PC-9 (cell line): ENCODE data around the gene LSMEM2. TPM values are rescaled to one million over a fixed set of nuclear protein-coding genes. Genes with fewer than 3 reads are reported as not detected.

Experiments
- BruUV-seq: library from RNA; stranded (reverse); fragments of 400-500 nt; replicated peaks from 2 replicates; lab custom pipeline; 2021; lab: Mats Ljungman, UMichigan
- CTCF ChIA-PET: fragments of 300-600 bp; sonication (Branson Sonifier 250); formaldehyde crosslinking; loops from one replicate; lab custom pipeline; 2022; ENCODE audit warnings: antibody characterized with exemption; lab: Charles Lee
- POLR2A ChIA-PET: fragments of 300-600 bp; sonication (Branson Sonifier 250); formaldehyde crosslinking; loops from one replicate; lab custom pipeline; 2022; ENCODE audit warnings: antibody characterized with exemption; ENCODE audit not compliant: unreplicated experiment; lab: Charles Lee
- DNase-seq, 2 experiments: peaks; one replicate each; pipeline versions ENCODE4 v3.0.0 to v3.0.0-alpha.2; 2015 to 2022; ENCODE audit warnings: mixed read lengths in 1 of 2
- H2AFZ ChIP-seq: fragments of 200-600 bp; sonication (generic); 2 replicates; pipeline ENCODE4 v1.8.1; 2017; ENCODE audit warnings: antibody characterized with exemption
- H3F3A ChIP-seq: fragments of 200-600 bp; sonication (generic); 2 replicates; pipeline ENCODE4 v1.8.1; 2017; ENCODE audit warnings: antibody characterized with exemption, mild to moderate bottlenecking, low read depth; ENCODE audit not compliant: insufficient read depth
- H3K27ac ChIP-seq: fragments of 200-600 bp; sonication (generic); 2 replicates; pipeline ENCODE4 v1.6.1; 2016; ENCODE audit warnings: mixed run types
- H3K27me3 ChIP-seq: fragments of 200-600 bp; sonication (generic); 2 replicates; pipeline ENCODE4 v1.6.1; 2016; ENCODE audit warnings: low read depth, mixed run types; ENCODE audit not compliant: insufficient read depth
- H3K36me3 ChIP-seq: fragments of 200-600 bp; sonication (generic); 2 replicates; pipeline ENCODE4 v1.6.1; 2016; ENCODE audit warnings: low read depth, mixed run types
- H3K4me1 ChIP-seq: fragments of 200-600 bp; sonication (generic); replicated peaks from 2 replicates; pipeline ENCODE4 v1.6.1; 2016; ENCODE audit warnings: mixed run types; ENCODE audit not compliant: insufficient read depth
- H3K4me2 ChIP-seq: fragments of 200-600 bp; sonication (generic); 2 replicates; pipeline ENCODE4 v1.6.1; 2017; ENCODE audit warnings: mixed run types
- H3K4me3 ChIP-seq: fragments of 200-600 bp; sonication (generic); 2 replicates; pipeline ENCODE4 v1.6.1; 2016; ENCODE audit warnings: mixed run types
- H3K79me2 ChIP-seq: fragments of 200-600 bp; sonication (generic); 2 replicates; pipeline ENCODE4 v1.6.1; 2017; ENCODE audit warnings: low read depth, mixed run types
- H3K9me2 ChIP-seq: fragments of 200-600 bp; sonication (generic); 2 replicates; pipeline ENCODE4 v1.8.1; 2017; ENCODE audit warnings: mild to moderate bottlenecking; ENCODE audit not compliant: insufficient read depth
- H3K9me3 ChIP-seq: fragments of 200-600 bp; sonication (generic); 2 replicates; pipeline ENCODE4 v1.8.1; 2016; ENCODE audit warnings: low read depth; ENCODE audit not compliant: insufficient read depth
- H4K20me1 ChIP-seq: fragments of 200-600 bp; sonication (generic); 2 replicates; pipeline ENCODE4 v1.8.1; 2017; ENCODE audit not compliant: insufficient read depth
- CTCF ChIP-seq: fragments of 200-600 bp; sonication (generic); conservative IDR thresholded peaks from 2 replicates; pipeline ENCODE4 v1.6.1; 2017; ENCODE audit warnings: mixed run types, antibody characterized with exemption, mild to moderate bottlenecking, moderate library complexity
- EZH2 ChIP-seq: fragments of 200-600 bp; sonication (generic); IDR thresholded peaks from 2 replicates; pipeline ENCODE4 v1.8.0; 2017; ENCODE audit warnings: antibody characterized with exemption, low read depth
- intact Hi-C: fragments of 100-400 bp; cut with micrococcal nuclease; formaldehyde crosslinking; loops from one replicate; pipeline ENCODE4 v1.10.0; 2022; ENCODE audit not compliant: unreplicated experiment
- total RNA-seq: library from RNA; stranded (reverse); gene quantifications from 2 replicates; pipeline ENCODE4 v1.2.3, GENCODE V29; 2021

Gene LSMEM2
- total RNA-seq, 1 experiment from 2014 or later, result 0.55 TPM

DNA sequence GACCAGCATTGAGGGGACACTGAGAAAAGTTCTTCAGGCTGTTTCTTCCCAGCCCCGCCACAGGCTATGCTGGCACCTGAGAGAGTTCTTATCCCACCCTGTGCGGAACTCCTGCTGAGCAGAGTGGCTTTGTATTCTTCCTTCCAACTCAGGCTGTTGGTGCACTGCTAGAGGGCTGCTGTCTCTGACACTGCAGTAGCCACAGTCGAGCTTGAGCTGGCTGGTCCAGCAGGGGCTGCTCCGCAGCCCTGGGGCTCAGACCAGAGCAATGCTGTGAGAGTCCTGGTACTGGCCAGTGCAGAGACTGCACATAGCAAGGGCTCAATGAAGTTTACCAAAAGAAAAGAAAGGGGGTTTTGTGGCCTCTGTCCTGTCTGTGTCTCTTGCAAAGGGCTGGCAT is 39.2 kb upstream of the LSMEM2 start:
- BruUV-seq, result no TSS peak
- Histone ChIP-seq H3K4me2 (no peak overlapping the region), H3K4me1 (peaks cover 24% of the 10 kb centered on the region)

DNA sequence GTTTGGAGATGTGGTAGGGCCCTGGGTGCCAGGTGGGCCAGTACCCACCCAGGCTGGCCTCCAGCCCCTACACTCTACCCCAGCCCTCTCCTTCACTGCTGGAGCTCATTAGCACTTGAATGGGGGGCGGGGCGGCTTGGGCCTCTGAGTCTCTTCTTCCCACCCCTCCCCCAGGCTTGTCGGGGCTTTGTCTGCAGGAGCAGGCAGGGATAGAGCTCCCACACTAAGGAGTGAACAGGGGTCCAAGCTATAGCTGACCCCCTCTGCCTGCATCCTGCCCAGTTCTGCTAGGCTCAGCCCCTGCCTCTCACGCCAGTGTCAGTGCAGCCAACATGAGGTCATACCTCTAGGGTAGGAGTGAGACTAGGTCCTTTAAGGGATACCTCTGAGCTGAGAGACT is 37.7 kb upstream of the LSMEM2 start:
- no peak overlapping the region for H3K4me3 ChIP-seq
- no TSS peak for BruUV-seq
- no peak for DNase-seq
- TF ChIP-seq CTCF (no peak), EZH2 (no peak)
- no peaks in the 10 kb centered on the region for H3K36me3 ChIP-seq
- H3K79me2 ChIP-seq, result peaks cover 23% of the 10 kb centered on the region
- H3K27me3 ChIP-seq, result no peaks in the 10 kb centered on the region
- no peaks in the 10 kb centered on the region for H3K9me3 ChIP-seq
- CTCF ChIA-PET, result no interaction called here
- H3F3A ChIP-seq, result peaks cover 15% of the 10 kb centered on the region; the same call in 1 of the 2 replicates
- H2AFZ ChIP-seq, result no peak overlapping the region
- intact Hi-C loops, result no loop called here
- H4K20me1 ChIP-seq, result no peaks in the 10 kb centered on the region
- H3K27ac ChIP-seq, result no peak overlapping the region
- H3K4me2 ChIP-seq, result no peak overlapping the region
- H3K4me1 ChIP-seq, result peaks cover 23% of the 10 kb centered on the region
- POLR2A ChIA-PET, result no interaction called here
- H3K9me2 ChIP-seq, result no peaks in the 10 kb centered on the region

More for the DNA sequence above, 39.2 kb upstream of the LSMEM2 start:
- H3K27me3 ChIP-seq, result no peaks in the 10 kb centered on the region
- H3K79me2 ChIP-seq, result peaks cover 23% of the 10 kb centered on the region
- H2AFZ ChIP-seq, result no peak overlapping the region
- ChIA-PET POLR2A (no interaction called here), CTCF (interaction anchor here (0.6 kb wide), 1 partner anchor 82 kb away, joined by 3 read pairs; no protein-coding TSS in a partner anchor)
- H3K36me3 ChIP-seq, result no peaks in the 10 kb centered on the region
- intact Hi-C loops, result no loop called here
- H3K9me3 ChIP-seq, result no peaks in the 10 kb centered on the region
- H3K27ac ChIP-seq, result no peak overlapping the region
- H3K4me3 ChIP-seq, result no peak overlapping the region
- H4K20me1 ChIP-seq, result no peaks in the 10 kb centered on the region
- H3F3A ChIP-seq, result peaks cover 5% of the 10 kb centered on the region; the same call in 1 of the 2 replicates
- H3K9me2 ChIP-seq, result no peaks in the 10 kb centered on the region
- no peak for TF ChIP-seq CTCF
- no peak for TF ChIP-seq EZH2
- DNase-seq, result no peak

DNA sequence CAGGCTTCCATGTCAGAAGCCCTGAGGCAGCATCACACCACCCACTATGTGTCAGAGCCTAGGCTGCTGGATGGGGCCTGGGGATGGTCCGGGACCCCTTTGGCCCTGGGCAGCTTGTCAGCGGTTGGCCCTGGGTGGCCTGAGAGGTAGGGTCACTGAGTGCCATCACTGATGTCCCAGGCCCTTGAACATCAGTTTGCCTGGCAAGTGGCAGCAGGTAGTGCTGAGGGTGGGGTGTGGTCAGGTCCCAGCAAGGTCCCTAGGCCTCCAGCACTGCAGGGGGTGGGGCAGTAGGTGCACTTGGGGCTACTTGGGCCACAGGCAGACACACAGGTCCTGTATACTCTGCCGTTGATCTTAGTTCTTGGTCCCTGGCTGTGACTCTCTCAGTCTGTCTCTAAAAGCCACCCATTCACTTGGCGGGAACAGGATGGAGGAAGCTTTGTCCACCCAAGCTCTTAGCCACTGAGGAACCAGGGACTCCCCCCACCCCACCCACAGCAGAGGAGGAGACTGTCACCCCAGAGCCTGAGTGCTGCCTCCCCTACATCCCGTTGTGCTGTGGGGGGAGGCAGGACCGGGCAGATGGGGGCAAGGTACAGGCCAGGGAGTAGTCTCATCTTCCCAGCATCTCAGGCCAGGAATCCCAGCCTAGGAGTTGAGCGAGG is 37.0 kb upstream of the LSMEM2 start:
- ChIA-PET CTCF (no interaction called here), POLR2A (interaction anchor here (0.6 kb wide), 1 partner anchor 120 kb away, joined by 5 read pairs; no protein-coding TSS in a partner anchor)
- Histone ChIP-seq H4K20me1 (no peaks in the 10 kb centered on the region), H3K27me3 (no peaks in the 10 kb centered on the region), H3K9me2 (no peaks in the 10 kb centered on the region), H3K79me2 (peaks cover 19% of the 10 kb centered on the region), H3K4me2 (no peak overlapping the region), H3K4me3 (no peak overlapping the region), H3K27ac (no peak overlapping the region), H3K4me1 (peaks cover 25% of the 10 kb centered on the region), H3F3A (peaks cover 22% of the 10 kb centered on the region), H2AFZ (no peak overlapping the region), H3K9me3 (no peaks in the 10 kb centered on the region), H3K36me3 (no peaks in the 10 kb centered on the region)
- no TSS peak for BruUV-seq
- intact Hi-C loops, result no loop called here
- TF ChIP-seq CTCF (no peak), EZH2 (no peak)
- DNase-seq, result no peak
